Nephron (organoid): ENCODE data around the gene VANGL2.
A peak's percentile ranks its signal among the peaks of the same experiment; 100 is the strongest.

Experiments
- H3K27ac Mint-ChIP-seq, 3 experiments: 2 replicates each; pipeline ENCODE4 v1.8.0; 2020; ENCODE audit warnings: mixed read lengths in 3 of 3, mild to moderate bottlenecking in 2 of 3, moderate library complexity in 1 of 3
- H3K27me3 Mint-ChIP-seq: 2 replicates; pipeline ENCODE4 v1.8.0; 2021; ENCODE audit warnings: low read depth, mild to moderate bottlenecking, moderate library complexity, mixed read lengths
- H3K36me3 Mint-ChIP-seq: 2 replicates; pipeline ENCODE4 v1.8.0; 2020; ENCODE audit warnings: low read depth, mixed read lengths
- H3K4me1 Mint-ChIP-seq: 2 replicates; pipeline ENCODE4 v1.8.0; 2020; ENCODE audit warnings: mixed read lengths
- H3K4me3 Mint-ChIP-seq, 3 experiments: 2 replicates each; pipeline ENCODE4 v1.8.0; 2020; ENCODE audit warnings: mild to moderate bottlenecking in 3 of 3, mixed read lengths in 3 of 3, moderate library complexity in 2 of 3
- H3K9me3 Mint-ChIP-seq: 2 replicates; pipeline ENCODE4 v1.8.0; 2020; ENCODE audit warnings: mixed read lengths
- TF ChIP-seq, protein P1 (sequence below), 3 experiments: fragments of 200-600 bp; sonication (generic); IDR thresholded peaks; one replicate each; pipeline ENCODE4 v1.5.0; 2021; ENCODE audit warnings: antibody characterized with exemption in 3 of 3; ENCODE audit not compliant: unreplicated experiment in 3 of 3

VANGL2 gene

DNA sequence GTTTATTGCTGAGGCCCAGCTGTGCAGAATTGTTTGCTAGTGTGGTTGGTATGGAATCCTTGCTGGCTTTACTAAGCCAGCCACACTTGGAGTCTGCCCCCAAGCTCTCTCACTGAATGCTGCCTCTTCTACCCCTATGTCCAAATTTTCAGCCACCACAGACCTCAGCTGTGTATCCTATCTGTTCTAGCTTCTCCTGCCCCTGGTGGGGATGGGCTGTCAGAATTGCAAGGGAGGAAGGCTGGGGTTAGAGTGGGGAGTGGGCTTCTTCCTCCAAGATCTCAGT is 29.1 kb upstream of the VANGL2 start:
- TF ChIP-seq, protein P1, sequence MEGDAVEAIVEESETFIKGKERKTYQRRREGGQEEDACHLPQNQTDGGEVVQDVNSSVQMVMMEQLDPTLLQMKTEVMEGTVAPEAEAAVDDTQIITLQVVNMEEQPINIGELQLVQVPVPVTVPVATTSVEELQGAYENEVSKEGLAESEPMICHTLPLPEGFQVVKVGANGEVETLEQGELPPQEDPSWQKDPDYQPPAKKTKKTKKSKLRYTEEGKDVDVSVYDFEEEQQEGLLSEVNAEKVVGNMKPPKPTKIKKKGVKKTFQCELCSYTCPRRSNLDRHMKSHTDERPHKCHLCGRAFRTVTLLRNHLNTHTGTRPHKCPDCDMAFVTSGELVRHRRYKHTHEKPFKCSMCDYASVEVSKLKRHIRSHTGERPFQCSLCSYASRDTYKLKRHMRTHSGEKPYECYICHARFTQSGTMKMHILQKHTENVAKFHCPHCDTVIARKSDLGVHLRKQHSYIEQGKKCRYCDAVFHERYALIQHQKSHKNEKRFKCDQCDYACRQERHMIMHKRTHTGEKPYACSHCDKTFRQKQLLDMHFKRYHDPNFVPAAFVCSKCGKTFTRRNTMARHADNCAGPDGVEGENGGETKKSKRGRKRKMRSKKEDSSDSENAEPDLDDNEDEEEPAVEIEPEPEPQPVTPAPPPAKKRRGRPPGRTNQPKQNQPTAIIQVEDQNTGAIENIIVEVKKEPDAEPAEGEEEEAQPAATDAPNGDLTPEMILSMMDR (IDR thresholded peaks at IDR 0.05; ENCODE audit: unreplicated experiment in 3 of 3): no peak
- Mint-ChIP-seq H3K4me1 (peaks cover 28% of the 10 kb centered on the region), H3K9me3 (no peaks in the 10 kb centered on the region), H3K27ac (no peak overlapping the region), H3K36me3 (no peaks in the 10 kb centered on the region), H3K4me3 (no peak overlapping the region), H3K27me3 (peaks cover 8% of the 10 kb centered on the region)

DNA sequence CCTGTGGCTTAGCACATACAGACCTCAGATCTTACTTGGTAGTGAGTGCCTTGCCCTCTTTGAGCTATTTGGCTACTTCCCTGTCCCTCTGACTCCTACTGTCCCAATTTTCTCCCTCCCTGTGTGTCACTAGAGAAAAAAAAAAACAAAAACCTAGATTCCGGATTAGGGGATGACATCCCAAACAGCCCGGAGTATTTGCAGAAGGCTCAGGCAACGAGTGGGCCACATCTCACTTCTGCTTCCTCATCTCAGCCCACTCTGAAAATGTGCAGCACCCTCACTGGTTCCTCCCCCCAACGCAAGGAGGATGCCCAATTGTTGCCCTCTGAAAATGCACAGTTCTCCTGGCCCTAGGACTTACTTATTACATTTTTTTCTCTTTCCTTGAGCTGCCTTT is 28.6 kb upstream of the VANGL2 start:
- H3K4me3 Mint-ChIP-seq: no peak overlapping the region

DNA sequence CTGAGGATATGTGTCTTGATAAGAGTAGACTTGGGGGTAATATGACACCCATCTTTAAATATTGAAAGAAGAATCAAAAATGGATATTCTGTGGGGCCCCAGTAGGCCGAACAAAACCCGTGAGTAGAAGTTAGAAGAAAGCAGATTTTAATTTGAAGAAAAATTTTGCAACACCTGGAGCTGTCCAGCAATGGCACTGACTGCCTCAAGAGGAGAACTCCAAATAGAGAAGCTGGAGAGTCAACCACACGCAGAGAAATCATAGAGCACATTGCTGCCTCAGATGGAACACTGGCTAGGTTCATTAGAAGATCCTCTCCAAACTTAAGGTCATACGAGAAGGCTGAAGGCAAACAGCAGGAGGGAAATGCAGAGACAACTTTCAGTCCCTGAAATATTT is 26.7 kb upstream of the VANGL2 start:
- peaks cover 4% of the 10 kb centered on the region for H3K27me3 Mint-ChIP-seq
- no peaks in the 10 kb centered on the region for H3K36me3 Mint-ChIP-seq
- TF ChIP-seq, protein P1 (IDR thresholded peaks at IDR 0.05; ENCODE audit: unreplicated experiment in 3 of 3): no peak
- H3K4me3 Mint-ChIP-seq: no peak overlapping the region
- peak overlapping the region in 1 of 3 experiments; percentile 20 for H3K27ac Mint-ChIP-seq
- H3K9me3 Mint-ChIP-seq: no peaks in the 10 kb centered on the region
- H3K4me1 Mint-ChIP-seq: peaks cover 27% of the 10 kb centered on the region

More for the DNA sequence above, 28.6 kb upstream of the VANGL2 start:
- TF ChIP-seq, protein P1 (IDR thresholded peaks at IDR 0.05; ENCODE audit: unreplicated experiment in 3 of 3): no peak
- Mint-ChIP-seq H3K27ac (no peak overlapping the region), H3K36me3 (no peaks in the 10 kb centered on the region), H3K4me1 (peaks cover 27% of the 10 kb centered on the region), H3K9me3 (no peaks in the 10 kb centered on the region), H3K27me3 (peaks cover 8% of the 10 kb centered on the region)

DNA sequence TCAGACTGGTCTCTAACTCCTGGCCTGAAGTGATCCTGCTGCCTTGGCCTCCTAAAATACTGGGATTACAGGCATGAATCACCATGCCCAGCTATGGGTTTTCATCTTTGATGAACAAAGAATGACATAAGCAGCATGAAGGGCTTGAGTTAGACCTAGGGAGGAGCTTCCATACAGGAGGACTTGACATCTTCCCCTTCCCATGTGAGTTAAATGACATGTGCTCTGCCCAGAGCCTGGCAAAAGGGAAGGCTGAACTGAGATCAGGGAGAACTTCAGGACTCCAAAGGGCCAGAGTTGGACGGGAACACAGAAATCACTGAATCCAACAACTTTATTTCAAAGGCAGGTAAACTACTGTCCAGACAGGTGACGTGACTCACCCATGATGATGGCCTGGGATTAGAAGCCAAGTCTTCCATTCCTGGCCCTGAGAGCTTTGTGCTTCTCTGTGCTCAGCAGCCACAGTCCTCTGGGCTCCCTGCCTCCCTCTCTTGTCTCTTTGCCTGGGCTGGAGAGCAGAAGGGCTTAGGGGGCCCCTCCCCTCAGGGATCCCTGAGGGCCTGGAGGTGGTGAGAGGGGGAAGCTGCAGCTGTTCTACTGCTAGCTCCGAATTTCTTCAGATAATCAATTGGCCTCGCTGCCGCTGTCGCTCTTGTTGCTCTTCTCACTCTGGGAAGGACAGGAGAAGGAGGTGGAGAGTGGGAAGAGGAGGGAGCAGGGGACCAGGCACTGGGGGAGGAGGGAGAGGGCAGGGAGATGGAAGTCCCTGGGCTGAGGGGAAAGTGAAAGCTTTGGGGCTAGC is 25.9 kb upstream of the VANGL2 start:
- Mint-ChIP-seq H3K9me3 (no peaks in the 10 kb centered on the region), H3K27ac (peak overlapping the region; percentile 10 to 68 (median 34)), H3K27me3 (peaks cover 8% of the 10 kb centered on the region), H3K36me3 (no peaks in the 10 kb centered on the region), H3K4me3 (no peak overlapping the region), H3K4me1 (peaks cover 27% of the 10 kb centered on the region)
- TF ChIP-seq, protein P1 (IDR thresholded peaks at IDR 0.05; ENCODE audit: unreplicated experiment in 3 of 3): no peak

DNA sequence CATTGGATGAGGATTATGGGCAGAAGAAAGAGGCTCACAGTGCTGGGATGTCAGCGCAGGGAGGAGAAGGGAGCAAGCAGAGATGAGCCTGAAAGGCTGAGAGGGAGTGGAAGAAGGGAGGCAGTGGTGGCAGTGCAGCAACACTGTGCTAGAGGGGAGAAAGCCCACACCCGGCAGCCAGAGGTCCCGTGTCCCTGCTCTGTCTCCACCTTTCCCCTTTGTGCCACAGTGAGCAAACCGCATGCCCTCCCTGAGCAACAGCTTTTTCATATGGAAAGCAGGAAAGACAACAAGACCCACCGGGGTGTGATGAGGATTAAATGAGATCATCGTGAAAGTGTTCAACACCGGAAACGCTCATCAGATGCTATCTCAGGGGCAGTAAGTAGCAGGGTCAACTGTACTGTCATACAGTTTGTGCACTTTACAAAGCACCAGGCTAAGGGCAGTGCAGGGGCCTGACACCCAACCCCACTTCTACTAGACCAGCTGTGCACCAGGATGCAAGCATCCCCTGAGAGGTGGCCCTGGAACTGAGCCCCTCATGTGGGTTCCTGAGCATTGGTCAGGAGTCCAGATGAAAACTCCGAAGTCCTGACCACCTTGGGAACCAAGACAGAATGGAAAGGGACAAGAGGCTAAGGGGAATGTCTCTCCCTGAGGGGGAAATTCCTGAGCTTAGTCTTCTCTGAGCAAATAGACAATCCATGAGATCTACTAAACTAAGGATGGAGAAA is 24.4 kb upstream of the VANGL2 start:
- no peak overlapping the region for H3K4me3 Mint-ChIP-seq
- no peaks in the 10 kb centered on the region for H3K9me3 Mint-ChIP-seq
- H3K36me3 Mint-ChIP-seq: no peaks in the 10 kb centered on the region
- TF ChIP-seq, protein P1 (IDR thresholded peaks at IDR 0.05; ENCODE audit: unreplicated experiment in 3 of 3): no peak
- H3K27me3 Mint-ChIP-seq: peaks cover 14% of the 10 kb centered on the region
- peaks cover 27% of the 10 kb centered on the region for H3K4me1 Mint-ChIP-seq
- H3K27ac Mint-ChIP-seq: peak overlapping the region in 1 of 3 experiments; percentile 1
